ENCODE data around the gene PFKP.

PFKP gene

DNA sequence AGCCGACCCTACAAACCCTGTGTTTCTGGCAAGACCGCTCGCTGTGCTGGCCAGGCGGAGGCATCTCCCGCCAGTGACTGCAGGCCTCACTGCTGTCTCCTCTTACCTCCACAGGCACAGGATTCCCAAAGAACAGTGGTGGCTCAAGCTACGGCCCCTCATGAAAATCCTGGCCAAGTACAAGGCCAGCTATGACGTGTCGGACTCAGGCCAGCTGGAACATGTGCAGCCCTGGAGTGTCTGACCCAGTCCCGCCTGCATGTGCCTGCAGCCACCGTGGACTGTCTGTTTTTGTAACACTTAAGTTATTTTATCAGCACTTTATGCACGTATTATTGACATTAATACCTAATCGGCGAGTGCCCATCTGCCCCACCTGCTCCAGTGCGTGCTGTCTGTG, 69.0 kb downstream of the PFKP start:
- TF ChIP-seq EZH2phosphoT487 (IDR thresholded peaks at IDR 0.05; ENCODE audit: borderline replicate concordance, low read length), result no peak
- TF ChIP-seq, protein P1, sequence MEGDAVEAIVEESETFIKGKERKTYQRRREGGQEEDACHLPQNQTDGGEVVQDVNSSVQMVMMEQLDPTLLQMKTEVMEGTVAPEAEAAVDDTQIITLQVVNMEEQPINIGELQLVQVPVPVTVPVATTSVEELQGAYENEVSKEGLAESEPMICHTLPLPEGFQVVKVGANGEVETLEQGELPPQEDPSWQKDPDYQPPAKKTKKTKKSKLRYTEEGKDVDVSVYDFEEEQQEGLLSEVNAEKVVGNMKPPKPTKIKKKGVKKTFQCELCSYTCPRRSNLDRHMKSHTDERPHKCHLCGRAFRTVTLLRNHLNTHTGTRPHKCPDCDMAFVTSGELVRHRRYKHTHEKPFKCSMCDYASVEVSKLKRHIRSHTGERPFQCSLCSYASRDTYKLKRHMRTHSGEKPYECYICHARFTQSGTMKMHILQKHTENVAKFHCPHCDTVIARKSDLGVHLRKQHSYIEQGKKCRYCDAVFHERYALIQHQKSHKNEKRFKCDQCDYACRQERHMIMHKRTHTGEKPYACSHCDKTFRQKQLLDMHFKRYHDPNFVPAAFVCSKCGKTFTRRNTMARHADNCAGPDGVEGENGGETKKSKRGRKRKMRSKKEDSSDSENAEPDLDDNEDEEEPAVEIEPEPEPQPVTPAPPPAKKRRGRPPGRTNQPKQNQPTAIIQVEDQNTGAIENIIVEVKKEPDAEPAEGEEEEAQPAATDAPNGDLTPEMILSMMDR (IDR thresholded peaks at IDR 0.05; ENCODE audit: low read depth, low read length, poor library complexity, severe bottlenecking), result no peak
- H3K4me1 ChIP-seq (ENCODE audit: control insufficient read depth, low read length), result no peaks in the 10 kb centered on the region
- no peaks in the 10 kb centered on the region for H3K9me2 ChIP-seq (replicated peaks; ENCODE audit: control insufficient read depth, low read length)
- no peak overlapping the region for H3K4me3 ChIP-seq (ENCODE audit: low read length)
- H3K27me3 ChIP-seq (ENCODE audit: control insufficient read depth, low read length), result no peaks in the 10 kb centered on the region
- H3K36me3 ChIP-seq (ENCODE audit: control insufficient read depth, low read length), result peaks cover 93% of the 10 kb centered on the region
- no peak overlapping the region for H3K27ac ChIP-seq (ENCODE audit: low read depth, low read length)
- H3K9me3 ChIP-seq (ENCODE audit: control insufficient read depth, insufficient read depth, low read length), result no peaks in the 10 kb centered on the region
- no peak overlapping the region for H3K4me2 ChIP-seq (ENCODE audit: low read length)
- peaks cover 14% of the 10 kb centered on the region for H3F3A ChIP-seq (ENCODE audit: control insufficient read depth, insufficient read depth)
- H3K79me2 ChIP-seq (ENCODE audit: control insufficient read depth, low read length), result no peaks in the 10 kb centered on the region
- no peaks in the 10 kb centered on the region for H4K20me1 ChIP-seq (ENCODE audit: control insufficient read depth, insufficient read depth, low read depth, low read length)

DNA sequence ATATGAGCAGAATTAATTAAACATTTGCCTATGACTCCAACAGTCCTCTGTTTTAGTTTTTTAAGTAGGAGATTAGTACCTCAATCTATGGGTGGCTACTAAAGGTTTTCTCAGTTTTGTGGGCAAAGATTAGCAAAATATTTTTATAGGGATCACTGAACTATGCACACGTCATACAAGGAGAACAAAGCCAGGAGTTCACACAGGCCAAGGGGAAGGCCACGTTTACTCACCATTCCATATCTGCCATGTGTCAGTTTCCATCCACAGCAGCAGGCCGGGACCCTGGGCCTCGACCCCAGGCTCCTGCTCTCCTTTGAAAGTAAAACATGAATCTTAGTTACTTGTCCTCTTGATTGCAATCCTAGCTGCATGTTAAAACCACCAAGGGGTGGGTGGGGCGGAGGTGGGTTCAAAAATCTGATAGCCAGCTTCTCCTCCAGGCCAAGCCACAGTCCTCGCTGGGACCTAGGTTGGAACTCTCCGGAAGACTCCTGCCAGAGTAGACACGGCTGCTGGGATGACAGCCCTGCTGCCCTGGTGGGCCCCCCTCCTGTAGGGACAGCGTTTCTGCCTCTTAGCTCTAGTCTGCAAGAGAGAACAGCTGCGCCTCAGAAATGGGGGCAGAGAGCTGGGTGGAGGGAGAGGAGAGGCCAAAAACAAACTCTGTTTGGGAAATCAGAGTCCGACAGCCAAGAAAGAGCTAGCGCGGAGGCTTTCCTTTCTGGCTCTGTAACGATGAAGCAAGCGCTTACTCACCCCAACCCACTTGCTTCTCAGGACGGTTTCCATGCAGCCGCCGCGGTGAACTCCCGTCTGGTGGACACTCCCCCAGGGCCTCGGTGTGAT, 69.6 kb downstream of the PFKP start:
- Histone ChIP-seq H3K4me2 (ENCODE audit: low read length) (no peak overlapping the region), H3K4me1 (ENCODE audit: control insufficient read depth, low read length) (no peaks in the 10 kb centered on the region), H3K9me3 (ENCODE audit: control insufficient read depth, insufficient read depth, low read length) (no peaks in the 10 kb centered on the region), H3K4me3 (ENCODE audit: low read length) (no peak overlapping the region), H3F3A (ENCODE audit: control insufficient read depth, insufficient read depth) (peaks cover 14% of the 10 kb centered on the region), H3K9me2 (replicated peaks; ENCODE audit: control insufficient read depth, low read length) (no peaks in the 10 kb centered on the region), H3K79me2 (ENCODE audit: control insufficient read depth, low read length) (no peaks in the 10 kb centered on the region), H3K27ac (ENCODE audit: low read depth, low read length) (no peak overlapping the region), H3K27me3 (ENCODE audit: control insufficient read depth, low read length) (no peaks in the 10 kb centered on the region), H4K20me1 (ENCODE audit: control insufficient read depth, insufficient read depth, low read depth, low read length) (no peaks in the 10 kb centered on the region), H3K36me3 (ENCODE audit: control insufficient read depth, low read length) (peaks cover 88% of the 10 kb centered on the region)
- TF ChIP-seq, protein P1 (IDR thresholded peaks at IDR 0.05; ENCODE audit: low read depth, low read length, poor library complexity, severe bottlenecking), result no peak
- no peak for TF ChIP-seq EZH2phosphoT487 (IDR thresholded peaks at IDR 0.05; ENCODE audit: borderline replicate concordance, low read length)

DNA sequence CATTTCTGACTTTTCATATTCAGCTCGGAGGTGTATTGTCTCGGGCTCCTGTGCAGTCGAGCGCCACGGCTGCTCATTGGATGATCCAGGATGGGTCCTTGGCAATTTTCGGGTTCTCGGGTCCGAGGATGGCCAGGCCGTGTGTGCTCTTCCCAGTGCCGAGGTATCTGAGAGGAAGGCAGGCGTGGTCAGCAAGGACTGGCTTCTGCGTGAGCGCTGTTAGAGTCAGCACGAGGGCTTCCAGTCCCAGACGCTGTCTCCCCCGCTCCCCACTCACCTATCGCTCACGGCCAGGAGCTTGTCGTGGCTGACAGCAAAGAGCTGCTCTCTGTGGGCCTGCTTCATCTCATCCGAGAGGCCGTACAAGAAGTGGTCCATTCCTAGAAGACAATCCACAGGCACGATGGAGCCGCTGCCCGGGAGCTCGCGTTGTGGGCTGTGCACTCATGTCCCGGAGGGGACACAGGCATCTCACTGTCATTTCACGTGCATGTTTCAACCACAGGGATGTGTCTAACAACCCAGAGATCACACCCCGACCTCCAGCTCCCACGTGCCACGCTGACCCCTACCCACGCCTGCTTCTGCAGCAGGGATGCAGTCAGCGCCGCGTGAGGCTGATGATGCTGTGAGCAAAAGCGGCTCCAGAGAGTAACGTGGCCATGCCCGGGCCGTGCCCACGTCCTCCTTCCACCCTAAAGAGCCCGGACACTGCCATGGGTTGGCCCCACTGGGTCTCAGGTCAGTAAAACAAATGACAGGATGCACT, 70.8 kb downstream of the PFKP start:
- Histone ChIP-seq H3K27ac (ENCODE audit: low read depth, low read length) (no peak overlapping the region), H3K27me3 (ENCODE audit: control insufficient read depth, low read length) (no peaks in the 10 kb centered on the region), H3K9me2 (replicated peaks; ENCODE audit: control insufficient read depth, low read length) (no peaks in the 10 kb centered on the region), H3K4me3 (ENCODE audit: low read length) (no peak overlapping the region), H3K4me2 (ENCODE audit: low read length) (no peak overlapping the region), H3F3A (ENCODE audit: control insufficient read depth, insufficient read depth) (peaks cover 14% of the 10 kb centered on the region), H3K79me2 (ENCODE audit: control insufficient read depth, low read length) (no peaks in the 10 kb centered on the region), H4K20me1 (ENCODE audit: control insufficient read depth, insufficient read depth, low read depth, low read length) (no peaks in the 10 kb centered on the region), H3K9me3 (ENCODE audit: control insufficient read depth, insufficient read depth, low read length) (no peaks in the 10 kb centered on the region), H3K36me3 (ENCODE audit: control insufficient read depth, low read length) (peaks cover 87% of the 10 kb centered on the region), H3K4me1 (ENCODE audit: control insufficient read depth, low read length) (no peaks in the 10 kb centered on the region)
- TF ChIP-seq, protein P1 (IDR thresholded peaks at IDR 0.05; ENCODE audit: low read depth, low read length, poor library complexity, severe bottlenecking), result no peak
- no peak for TF ChIP-seq EZH2phosphoT487 (IDR thresholded peaks at IDR 0.05; ENCODE audit: borderline replicate concordance, low read length)

Measured in DOHH2 (cell line).